Mesenchymal stem cell (in vitro differentiated cells and primary cell): ENCODE data around the gene EIF5AL1.
"Not testable (repeated sequence)": the region's sequence is repeated elsewhere in the genome, so short reads cannot be mapped to it uniquely, and the experiment has no call there.

Experiments used
- DNase-seq: peaks from one replicate; pipeline ENCODE4 v3.0.0-alpha.2; 2013
- H2AFZ ChIP-seq: one replicate; pipeline ENCODE4 v1.6.1; 2013; ENCODE audit warnings: low read depth, mild to moderate bottlenecking, control low read depth, inconsistent platforms, low read length, moderate library complexity
- H2AK5ac ChIP-seq: 2 replicates; pipeline ENCODE4 v1.6.1; 2013; ENCODE audit warnings: low read length, moderate library complexity, mild to moderate bottlenecking, inconsistent platforms; ENCODE audit not compliant: severe bottlenecking
- H2BK120ac ChIP-seq: one replicate; pipeline ENCODE4 v1.6.1; 2013; ENCODE audit warnings: low read depth, mild to moderate bottlenecking, inconsistent platforms, low read length, moderate library complexity
- H2BK12ac ChIP-seq, 2 experiments: one replicate each; pipeline ENCODE4 v1.6.1; 2013; ENCODE audit warnings: inconsistent platforms in 2 of 2, low read length in 2 of 2, mild to moderate bottlenecking in 2 of 2, moderate library complexity in 2 of 2, control low read depth in 1 of 2
- H2BK15ac ChIP-seq: one replicate; pipeline ENCODE4 v1.6.1; 2013; ENCODE audit warnings: mild to moderate bottlenecking, low read depth, inconsistent platforms; ENCODE audit not compliant: poor library complexity, severe bottlenecking
- H2BK5ac ChIP-seq: 2 replicates; pipeline ENCODE4 v1.6.1; 2013; ENCODE audit warnings: low read depth, mild to moderate bottlenecking, low read length, control low read depth, inconsistent platforms; ENCODE audit not compliant: poor library complexity, severe bottlenecking
- H3K14ac ChIP-seq, 2 experiments: one replicate each; pipeline ENCODE4 v1.6.1; 2013; ENCODE audit warnings: inconsistent platforms in 2 of 2, low read length in 2 of 2, control low read depth in 1 of 2, mild to moderate bottlenecking in 1 of 2, moderate library complexity in 1 of 2
- H3K18ac ChIP-seq, 2 experiments: one replicate each; pipeline ENCODE4 v1.6.1; 2013; ENCODE audit warnings: inconsistent platforms in 2 of 2, low read length in 2 of 2, control low read depth in 1 of 2, low read depth in 1 of 2, mild to moderate bottlenecking in 1 of 2
- H3K23ac ChIP-seq, 2 experiments: one replicate each; pipeline ENCODE4 v1.6.1; 2013; ENCODE audit warnings: inconsistent platforms in 2 of 2, low read length in 2 of 2, mild to moderate bottlenecking in 2 of 2, moderate library complexity in 2 of 2, control low read depth in 1 of 2
- H3K27ac ChIP-seq: 2 replicates; pipeline ENCODE4 v1.5.1; 2013; ENCODE audit warnings: mild to moderate bottlenecking, moderate library complexity, low read length, control low read depth, inconsistent platforms; ENCODE audit not compliant: poor library complexity, severe bottlenecking
- H3K27me3 ChIP-seq, 2 experiments: 2 replicates each; pipeline versions ENCODE4 v1.6.1 to v1.7.0; 2013; ENCODE audit warnings: low read length in 2 of 2, mild to moderate bottlenecking in 2 of 2, moderate library complexity in 2 of 2, control low read depth in 1 of 2, inconsistent platforms in 1 of 2; ENCODE audit not compliant: control insufficient read depth in 1 of 2, insufficient read depth in 1 of 2
- H3K36me3 ChIP-seq, 2 experiments: 2 replicates each; pipeline versions ENCODE4 v1.6.1 to v1.7.0; 2013; ENCODE audit warnings: low read length in 2 of 2, control low read depth in 1 of 2, inconsistent platforms in 1 of 2, low read depth in 1 of 2, mild to moderate bottlenecking in 1 of 2; ENCODE audit not compliant: insufficient read depth in 2 of 2, control insufficient read depth in 1 of 2
- H3K4ac ChIP-seq, 2 experiments: one replicate each; pipeline ENCODE4 v1.6.1; 2013; ENCODE audit warnings: inconsistent platforms in 2 of 2, low read length in 2 of 2, mild to moderate bottlenecking in 2 of 2, moderate library complexity in 2 of 2, control low read depth in 1 of 2, low read depth in 1 of 2
- H3K4me1 ChIP-seq: 2 replicates; pipeline ENCODE4 v1.6.1; 2013; ENCODE audit warnings: low read depth, low read length, control low read depth; ENCODE audit not compliant: control insufficient read depth, insufficient read depth
- H3K4me2 ChIP-seq: 2 replicates; pipeline ENCODE4 v1.6.1; 2013; ENCODE audit warnings: low read length, mild to moderate bottlenecking, inconsistent platforms; ENCODE audit not compliant: poor library complexity, severe bottlenecking
- H3K4me3 ChIP-seq, 2 experiments: 2 replicates each; pipeline versions ENCODE4 v1.5.1 to v1.7.0; 2013; ENCODE audit warnings: low read length in 2 of 2, mild to moderate bottlenecking in 2 of 2, control low read depth in 1 of 2, low read depth in 1 of 2; ENCODE audit not compliant: insufficient read depth in 1 of 2
- H3K79me1 ChIP-seq: replicated peaks from 2 replicates; pipeline ENCODE4 v1.6.1; 2013; ENCODE audit warnings: mild to moderate bottlenecking, control low read depth, low read length, inconsistent platforms; ENCODE audit not compliant: poor library complexity, severe bottlenecking
- H3K9ac ChIP-seq: 2 replicates; pipeline ENCODE4 v1.7.0; 2013; ENCODE audit warnings: mild to moderate bottlenecking, low read length, moderate library complexity
- H3K9me3 ChIP-seq: 2 replicates; pipeline ENCODE4 v1.7.0; 2013; ENCODE audit warnings: mild to moderate bottlenecking, low read length; ENCODE audit not compliant: control insufficient read depth
- H4K8ac ChIP-seq: one replicate; pipeline ENCODE4 v1.6.1; 2013; ENCODE audit warnings: inconsistent platforms, mild to moderate bottlenecking, low read length, moderate library complexity
- H4K91ac ChIP-seq: one replicate; pipeline ENCODE4 v1.6.1; 2013; ENCODE audit warnings: mild to moderate bottlenecking, low read length, inconsistent platforms
- WGBS: methylation state at CpG from one replicate; pipeline ENCODE4 v1.1.7; 2013; ENCODE audit warnings: mixed read lengths; 5-methylcytosine and 5-hydroxymethylcytosine counted together

Gene EIF5AL1

GRCh38 chr10:79498291-79498829 is 14.0 kb upstream of the EIF5AL1 start:
- H3K79me1 ChIP-seq: no peaks in the 10 kb centered on the region
- no peak overlapping the region for H2BK5ac ChIP-seq
- H3K27ac ChIP-seq: no peak overlapping the region
- no peak overlapping the region for H2AK5ac ChIP-seq
- H3K4ac ChIP-seq: no peak overlapping the region
- no peak overlapping the region for H3K23ac ChIP-seq
- H2BK15ac ChIP-seq: no peak overlapping the region
- no peak overlapping the region for H3K18ac ChIP-seq
- peaks cover 2% of the 10 kb centered on the region for H3K4me1 ChIP-seq
- no peak overlapping the region for H4K8ac ChIP-seq
- no peak for DNase-seq
- H4K91ac ChIP-seq: no peak overlapping the region
- H3K9me3 ChIP-seq: no peaks in the 10 kb centered on the region
- H2AFZ ChIP-seq: no peak overlapping the region
- H3K27me3 ChIP-seq: peaks cover 3 to 30% of the 10 kb centered on the region in 2 experiments
- no peak overlapping the region for H2BK12ac ChIP-seq
- no peaks in the 10 kb centered on the region for H3K36me3 ChIP-seq
- H3K9ac ChIP-seq: no peak overlapping the region
- no peak overlapping the region for H3K4me2 ChIP-seq
- no peak overlapping the region for H3K14ac ChIP-seq
- H3K4me3 ChIP-seq: no peak overlapping the region
- 49% methylated on average over 5 of the region's 6 CpGs for WGBS
- H2BK120ac ChIP-seq: no peak overlapping the region

GRCh38 chr10:79502561-79503309 is 9.6 kb upstream of the EIF5AL1 start:
- no peak overlapping the region for H3K27ac ChIP-seq
- H2AFZ ChIP-seq: no peak overlapping the region
- peak overlapping the region; percentile 38 for H3K9ac ChIP-seq
- H3K36me3 ChIP-seq: no peaks in the 10 kb centered on the region
- no peak overlapping the region for H2BK5ac ChIP-seq
- peaks cover 17 to 32% of the 10 kb centered on the region in 2 experiments for H3K27me3 ChIP-seq
- H2BK120ac ChIP-seq: no peak overlapping the region
- H4K8ac ChIP-seq: no peak overlapping the region
- H3K79me1 ChIP-seq: no peaks in the 10 kb centered on the region
- no peak overlapping the region for H3K18ac ChIP-seq
- 16% methylated on average over 7 of the region's 7 CpGs for WGBS
- no peak overlapping the region for H4K91ac ChIP-seq
- H3K4me3 ChIP-seq: peak overlapping the region in 1 of 2 experiments; percentile 44
- no peak overlapping the region for H2AK5ac ChIP-seq
- H3K23ac ChIP-seq: no peak overlapping the region
- no peak overlapping the region for H3K4me2 ChIP-seq
- no peak overlapping the region for H2BK15ac ChIP-seq
- no peaks in the 10 kb centered on the region for H3K9me3 ChIP-seq
- no peak overlapping the region for H3K4ac ChIP-seq
- peak overlapping the region in 1 of 2 experiments; percentile 6 for H3K14ac ChIP-seq
- peaks cover 2% of the 10 kb centered on the region for H3K4me1 ChIP-seq
- no peak overlapping the region for H2BK12ac ChIP-seq
- peak; percentile 26 for DNase-seq

- not testable (repeated sequence) for H2AK5ac ChIP-seq, DNase-seq, H3K79me1 ChIP-seq, H2AFZ ChIP-seq, H2BK12ac ChIP-seq, H4K91ac ChIP-seq, H3K4ac ChIP-seq, H2BK5ac ChIP-seq, H3K4me1 ChIP-seq, H2BK120ac ChIP-seq, H3K4me2 ChIP-seq, H3K4me3 ChIP-seq, H3K18ac ChIP-seq, H3K9ac ChIP-seq, H3K27ac ChIP-seq, H3K14ac ChIP-seq, H3K36me3 ChIP-seq, H2BK15ac ChIP-seq, H3K23ac ChIP-seq, H3K9me3 ChIP-seq, H4K8ac ChIP-seq
- 81% methylated on average over 4 of the region's 4 CpGs for WGBS
- peaks cover 17 to 26% of the 10 kb centered on the region in 2 experiments for H3K27me3 ChIP-seq
Measured at GRCh38 chr10:79503787-79504186, 8.5 kb upstream of the EIF5AL1 start.

GRCh38 chr10:79504483-79504882 is 7.8 kb upstream of the EIF5AL1 start:
- H2AK5ac ChIP-seq, H3K9me3 ChIP-seq, H4K8ac ChIP-seq, H2BK120ac ChIP-seq, H3K79me1 ChIP-seq, H3K36me3 ChIP-seq, H3K4me2 ChIP-seq, DNase-seq, H4K91ac ChIP-seq, H3K4ac ChIP-seq, H3K18ac ChIP-seq, H3K9ac ChIP-seq, H3K23ac ChIP-seq, H3K27ac ChIP-seq, H3K4me3 ChIP-seq, H3K4me1 ChIP-seq, H2BK15ac ChIP-seq, H3K14ac ChIP-seq, H2BK12ac ChIP-seq, H2AFZ ChIP-seq, H2BK5ac ChIP-seq: not testable (repeated sequence)
- no CpG with 5 or more reads among the region's 2 CpGs for WGBS
- peaks cover 17 to 26% of the 10 kb centered on the region in 2 experiments for H3K27me3 ChIP-seq
